Measurements from ENCODE around the gene TNFAIP2.
A peak's percentile ranks its signal among the peaks of the same experiment; 100 is the strongest.

The TNFAIP2 gene

DNA sequence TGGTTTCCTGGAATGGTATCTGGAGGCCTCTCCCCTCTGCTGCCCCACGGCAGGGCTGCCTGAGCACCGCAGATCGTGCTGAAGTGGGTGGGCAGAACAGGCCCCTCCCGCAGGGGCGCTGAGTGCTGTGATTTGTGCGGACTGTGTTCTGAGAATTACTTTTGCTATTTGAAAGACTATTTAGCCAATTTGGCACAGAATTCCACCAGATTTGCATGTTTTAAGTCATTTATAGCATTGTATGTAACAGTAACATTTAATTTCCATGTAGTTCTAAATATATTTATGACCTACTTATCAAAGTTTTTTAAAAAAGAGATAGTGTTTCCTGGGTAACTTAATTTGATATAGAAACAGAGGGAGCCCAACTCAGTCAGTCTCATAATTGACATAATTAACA lies 55.3 kb downstream of the TNFAIP2 start:
- TF ChIP-seq, protein P1, sequence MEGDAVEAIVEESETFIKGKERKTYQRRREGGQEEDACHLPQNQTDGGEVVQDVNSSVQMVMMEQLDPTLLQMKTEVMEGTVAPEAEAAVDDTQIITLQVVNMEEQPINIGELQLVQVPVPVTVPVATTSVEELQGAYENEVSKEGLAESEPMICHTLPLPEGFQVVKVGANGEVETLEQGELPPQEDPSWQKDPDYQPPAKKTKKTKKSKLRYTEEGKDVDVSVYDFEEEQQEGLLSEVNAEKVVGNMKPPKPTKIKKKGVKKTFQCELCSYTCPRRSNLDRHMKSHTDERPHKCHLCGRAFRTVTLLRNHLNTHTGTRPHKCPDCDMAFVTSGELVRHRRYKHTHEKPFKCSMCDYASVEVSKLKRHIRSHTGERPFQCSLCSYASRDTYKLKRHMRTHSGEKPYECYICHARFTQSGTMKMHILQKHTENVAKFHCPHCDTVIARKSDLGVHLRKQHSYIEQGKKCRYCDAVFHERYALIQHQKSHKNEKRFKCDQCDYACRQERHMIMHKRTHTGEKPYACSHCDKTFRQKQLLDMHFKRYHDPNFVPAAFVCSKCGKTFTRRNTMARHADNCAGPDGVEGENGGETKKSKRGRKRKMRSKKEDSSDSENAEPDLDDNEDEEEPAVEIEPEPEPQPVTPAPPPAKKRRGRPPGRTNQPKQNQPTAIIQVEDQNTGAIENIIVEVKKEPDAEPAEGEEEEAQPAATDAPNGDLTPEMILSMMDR (IDR thresholded peaks at IDR 0.05; ENCODE audit: control insufficient read depth, insufficient read depth, low read depth, low read length, missing control alignments) = no peak
- H3K4me3 ChIP-seq (ENCODE audit: control insufficient read depth, low read depth, low read length) = no peak overlapping the region
- no peak for DNase-seq (ENCODE audit: low read depth)

DNA sequence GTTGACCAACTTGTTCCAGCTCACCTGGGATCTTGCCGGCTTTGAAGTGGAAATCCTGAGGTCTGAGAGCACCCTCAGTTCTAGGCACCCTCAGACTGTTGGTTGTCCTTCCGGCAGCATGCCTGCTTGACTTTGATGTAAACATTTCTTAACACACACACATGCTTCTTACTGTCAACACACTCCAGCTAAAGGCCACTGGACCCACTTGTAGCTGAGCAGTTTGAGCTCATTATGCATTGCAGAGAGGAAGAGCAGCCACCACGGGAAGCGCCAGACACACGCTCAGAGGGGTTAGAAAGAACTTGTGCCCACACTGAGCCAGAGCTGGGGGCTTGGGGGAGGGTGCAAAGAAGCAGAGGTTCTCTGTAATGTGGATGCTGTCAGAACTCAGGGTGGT lies 55.8 kb downstream of the TNFAIP2 start:
- no peak overlapping the region for H3K4me3 ChIP-seq (ENCODE audit: control insufficient read depth, low read depth, low read length)
- no peak for DNase-seq (ENCODE audit: low read depth)
- TF ChIP-seq, protein P1 (IDR thresholded peaks at IDR 0.05; ENCODE audit: control insufficient read depth, insufficient read depth, low read depth, low read length, missing control alignments) = no peak

- no peak for DNase-seq (ENCODE audit: low read depth)
- no peak overlapping the region for H3K4me3 ChIP-seq (ENCODE audit: control insufficient read depth, low read depth, low read length)
- TF ChIP-seq, protein P1 (IDR thresholded peaks at IDR 0.05; ENCODE audit: control insufficient read depth, insufficient read depth, low read depth, low read length, missing control alignments) = no peak
Observed at GRCh38 chr14:103180331-103180730, 57.1 kb downstream of the TNFAIP2 start.

- no peak for DNase-seq (ENCODE audit: low read depth)
- TF ChIP-seq, protein P1 (IDR thresholded peaks at IDR 0.05; ENCODE audit: control insufficient read depth, insufficient read depth, low read depth, low read length, missing control alignments) = no peak
- H3K4me3 ChIP-seq (ENCODE audit: control insufficient read depth, low read depth, low read length) = no peak overlapping the region
Observed at GRCh38 chr14:103184046-103184445, 60.8 kb downstream of the TNFAIP2 start.

- H3K4me3 ChIP-seq (ENCODE audit: control insufficient read depth, low read depth, low read length) = no peak overlapping the region
- no peak for DNase-seq (ENCODE audit: low read depth)
- TF ChIP-seq, protein P1 (IDR thresholded peaks at IDR 0.05; ENCODE audit: control insufficient read depth, insufficient read depth, low read depth, low read length, missing control alignments) = peak; percentile 53
Observed at GRCh38 chr14:103185051-103186029, 62.1 kb downstream of the TNFAIP2 start.

GRCh38 chr14:103186241-103186822 lies 63.1 kb downstream of the TNFAIP2 start:
- TF ChIP-seq, protein P1 (IDR thresholded peaks at IDR 0.05; ENCODE audit: control insufficient read depth, insufficient read depth, low read depth, low read length, missing control alignments) = no peak
- no peak overlapping the region for H3K4me3 ChIP-seq (ENCODE audit: control insufficient read depth, low read depth, low read length)
- no peak for DNase-seq (ENCODE audit: low read depth)
